Natural killer cell treated with Interleukin-12 subunit alpha and Interleukin-12 subunit beta and Interleukin-15 and Interleukin-18, amount 100 ng/mL, for 72 hours (primary cell): Measurements from ENCODE around the gene TNFSF10. TPM values are rescaled to one million over a fixed set of nuclear protein-coding genes. Genes with fewer than 3 reads are reported as not detected.
"Not testable (repeated sequence)": the region's sequence is repeated elsewhere in the genome, so short reads cannot be mapped to it uniquely, and the experiment has no call there.

Experiments used
- ATAC-seq, 2 donors: fragments of 150-1000 bp; cut with Tn5 transposase in 1 of 2; sonication (Bioruptor Pico), chemical (Tn5 transposase) in 1 of 2; 2 replicates each; pipeline ENCODE4 v1.10.0; 2021
- DNase-seq: peaks from one replicate; pipeline ENCODE4 v3.0.0; 2022; ENCODE audit warnings: low spot score
- H3K27ac Mint-ChIP-seq, 2 donors: 1 replicate in 1 of 2; 2 replicates in 1 of 2; pipeline ENCODE4 v1.8.0; 2022; ENCODE audit warnings: mixed read lengths in 2 of 2, mild to moderate bottlenecking in 1 of 2, moderate library complexity in 1 of 2
- H3K27me3 Mint-ChIP-seq, 2 donors: 1 replicate in 1 of 2; 2 replicates in 1 of 2; pipeline ENCODE4 v1.8.0; 2022; ENCODE audit warnings: mixed read lengths in 2 of 2
- H3K36me3 Mint-ChIP-seq: one replicate; pipeline ENCODE4 v1.8.0; 2022; ENCODE audit warnings: mixed read lengths
- H3K4me1 Mint-ChIP-seq, 2 donors: 1 replicate in 1 of 2; 2 replicates in 1 of 2; pipeline ENCODE4 v1.8.0; 2022; ENCODE audit warnings: low read depth in 2 of 2, mixed read lengths in 2 of 2, mild to moderate bottlenecking in 1 of 2
- H3K4me3 Mint-ChIP-seq: one replicate; pipeline ENCODE4 v1.8.0; 2022; ENCODE audit warnings: mixed read lengths
- H3K9me3 Mint-ChIP-seq: 2 replicates; pipeline ENCODE4 v1.8.0; 2022; ENCODE audit warnings: mixed read lengths
- total RNA-seq, 2 donors: library from RNA; stranded (reverse); gene quantifications; one replicate each; pipeline ENCODE4 v1.2.3, GENCODE V29; 2022

TNFSF10 gene
- total RNA-seq, 2 donors from 2014 or later: 111 to 321 TPM

DNA sequence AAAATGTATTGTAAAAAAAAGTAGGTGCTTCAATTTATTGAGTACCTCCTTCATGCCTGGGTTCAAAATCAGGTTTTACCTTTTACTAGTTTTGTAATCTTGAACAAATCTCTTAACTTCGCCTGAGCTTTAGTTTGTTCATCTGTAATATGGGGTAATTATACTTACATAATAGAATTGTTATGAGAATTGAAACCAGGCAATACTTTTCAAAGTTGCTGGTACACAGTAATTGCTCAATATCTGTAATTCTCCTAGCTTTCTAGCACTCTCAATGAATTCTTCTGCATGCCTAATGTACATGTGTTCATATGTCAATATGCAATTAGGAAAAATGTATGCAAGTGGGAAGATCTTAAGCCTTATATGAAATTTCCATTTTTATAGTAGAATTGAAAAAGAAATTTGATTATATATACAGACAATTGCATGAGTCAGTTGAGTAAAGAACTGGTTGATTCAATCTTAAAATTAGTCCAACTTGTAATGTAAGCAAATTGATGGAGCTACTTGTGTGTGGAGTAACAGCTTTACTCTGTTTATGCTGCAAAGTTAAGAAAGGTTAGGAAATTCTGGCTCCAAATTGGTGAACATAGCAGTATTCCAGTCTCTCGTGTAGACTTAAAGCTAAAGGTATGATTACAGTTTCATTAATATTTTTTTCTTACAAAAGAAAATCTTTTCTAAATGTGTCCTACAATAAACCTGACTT lies 4.1 kb downstream of the TNFSF10 start:
- DNase-seq: no peak
- peak overlapping the region; percentile 90 to 92 for H3K27ac Mint-ChIP-seq
- H3K36me3 Mint-ChIP-seq: peaks cover 58% of the 10 kb centered on the region
- peak overlapping the region; percentile 92 for H3K4me3 Mint-ChIP-seq
- ATAC-seq: no peak
- peaks cover 4% of the 10 kb centered on the region for H3K9me3 Mint-ChIP-seq
- H3K4me1 Mint-ChIP-seq: peaks cover 67 to 85% of the 10 kb centered on the region in 2 donors
- H3K27me3 Mint-ChIP-seq: no peaks in the 10 kb centered on the region

DNA sequence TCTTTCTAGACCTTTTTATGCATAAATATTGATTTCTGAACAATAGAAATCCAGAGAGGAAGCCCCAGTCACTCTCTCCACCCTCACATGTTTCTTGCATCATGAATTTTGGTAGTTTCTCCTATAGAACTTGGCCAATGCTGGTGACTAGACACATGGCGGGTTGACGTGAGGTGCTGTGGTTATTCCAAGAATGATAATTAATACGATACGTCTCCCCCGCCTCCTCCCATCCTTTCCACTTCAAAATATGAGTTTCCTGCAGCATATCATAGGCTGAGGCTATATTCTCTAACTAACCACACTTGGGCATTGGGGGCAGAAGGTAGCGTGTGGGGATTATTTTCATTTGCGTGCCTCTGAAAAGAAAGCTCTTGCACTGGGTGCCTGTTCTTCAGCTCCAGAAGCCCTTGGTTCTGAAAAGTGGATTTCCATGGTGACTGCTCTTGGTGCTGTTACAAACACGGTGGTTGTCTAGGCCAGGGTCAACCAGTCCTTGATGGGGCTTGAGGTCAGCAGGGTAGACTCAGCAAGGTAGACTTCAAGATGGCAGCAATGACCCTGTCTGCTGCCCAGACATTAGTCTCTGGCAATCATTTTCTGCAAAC lies 5.3 kb downstream of the TNFSF10 start:
- ATAC-seq (peak; percentile 64 to 71), DNase-seq (no peak)
- peak overlapping the region; percentile 90 to 95 for H3K27ac Mint-ChIP-seq
- no peaks in the 10 kb centered on the region for H3K27me3 Mint-ChIP-seq
- H3K9me3 Mint-ChIP-seq: peaks cover 4% of the 10 kb centered on the region
- peak overlapping the region; percentile 92 for H3K4me3 Mint-ChIP-seq
- H3K4me1 Mint-ChIP-seq: peaks cover 70 to 87% of the 10 kb centered on the region in 2 donors
- peaks cover 68% of the 10 kb centered on the region for H3K36me3 Mint-ChIP-seq

DNA sequence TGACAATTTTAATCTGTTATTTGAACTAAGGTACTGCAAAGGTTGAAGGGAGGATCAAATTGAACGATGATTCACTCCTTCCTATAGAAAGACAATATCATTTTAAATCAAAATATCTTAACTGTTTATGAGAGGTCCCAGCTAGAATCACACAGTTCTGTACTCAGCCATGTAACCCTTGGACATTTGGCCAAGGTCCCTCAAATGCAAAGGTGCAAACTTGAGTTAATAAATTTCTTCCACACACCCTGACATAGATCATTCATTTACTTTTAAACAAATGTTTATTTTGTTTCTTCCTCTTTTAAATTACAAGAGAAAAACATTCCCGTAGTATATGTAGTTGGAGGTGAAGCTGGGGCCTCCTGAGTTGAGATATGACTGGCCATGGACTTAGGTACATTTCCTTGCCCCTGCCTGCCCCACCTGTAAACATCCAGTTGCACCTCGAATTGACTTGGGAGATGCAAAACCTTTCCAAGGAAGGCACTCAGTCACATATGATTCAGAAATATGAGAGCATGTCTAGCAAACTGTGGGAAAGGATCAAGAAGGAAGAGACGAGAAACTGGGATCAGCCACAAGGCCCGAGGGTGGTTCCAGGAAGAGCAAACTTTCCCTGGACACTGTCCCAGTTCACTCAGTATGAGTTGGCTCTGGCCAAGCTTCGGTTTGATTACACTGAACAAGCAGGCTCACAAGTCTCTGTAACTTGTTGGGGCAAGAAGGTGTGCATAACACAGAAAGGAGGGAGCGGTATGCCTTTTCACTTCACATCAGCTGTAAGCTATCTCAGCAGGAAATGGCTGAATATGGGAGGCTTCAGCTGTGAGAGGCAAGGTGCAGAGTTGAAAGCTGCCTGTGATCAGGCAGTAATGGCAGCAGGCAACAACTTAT lies 6.7 kb downstream of the TNFSF10 start:
- DNase-seq: no peak
- peak in 1 of 2 donors; percentile 21 for ATAC-seq

GRCh38 chr3:172515130-172515918 lies 7.9 kb downstream of the TNFSF10 start:
- no peak for ATAC-seq
- Mint-ChIP-seq H3K27ac (peak overlapping the region; percentile 90 to 95), H3K4me3 (peak overlapping the region; percentile 92), H3K4me1 (peaks cover 83 to 99% of the 10 kb centered on the region in 2 donors), H3K9me3 (peaks cover 4% of the 10 kb centered on the region), H3K27me3 (no peaks in the 10 kb centered on the region), H3K36me3 (peaks cover 71% of the 10 kb centered on the region)
- DNase-seq: no peak

More for the DNA sequence above, 6.7 kb downstream of the TNFSF10 start:
- H3K27me3 Mint-ChIP-seq: no peaks in the 10 kb centered on the region
- H3K4me1 Mint-ChIP-seq: peaks cover 82 to 99% of the 10 kb centered on the region in 2 donors
- peaks cover 4% of the 10 kb centered on the region for H3K9me3 Mint-ChIP-seq
- peaks cover 70% of the 10 kb centered on the region for H3K36me3 Mint-ChIP-seq
- H3K4me3 Mint-ChIP-seq: peak overlapping the region; percentile 92
- H3K27ac Mint-ChIP-seq: peak overlapping the region; percentile 90 to 95

GRCh38 chr3:172514678-172515077 lies 8.6 kb downstream of the TNFSF10 start:
- peak overlapping the region; percentile 92 for H3K4me3 Mint-ChIP-seq
- no peaks in the 10 kb centered on the region for H3K27me3 Mint-ChIP-seq
- no peak for DNase-seq
- H3K9me3 Mint-ChIP-seq: peaks cover 4% of the 10 kb centered on the region
- H3K36me3 Mint-ChIP-seq: peaks cover 72% of the 10 kb centered on the region
- H3K27ac Mint-ChIP-seq: peak overlapping the region; percentile 90 to 95
- H3K4me1 Mint-ChIP-seq: peaks cover 83 to 98% of the 10 kb centered on the region in 2 donors
- ATAC-seq: no peak

DNA sequence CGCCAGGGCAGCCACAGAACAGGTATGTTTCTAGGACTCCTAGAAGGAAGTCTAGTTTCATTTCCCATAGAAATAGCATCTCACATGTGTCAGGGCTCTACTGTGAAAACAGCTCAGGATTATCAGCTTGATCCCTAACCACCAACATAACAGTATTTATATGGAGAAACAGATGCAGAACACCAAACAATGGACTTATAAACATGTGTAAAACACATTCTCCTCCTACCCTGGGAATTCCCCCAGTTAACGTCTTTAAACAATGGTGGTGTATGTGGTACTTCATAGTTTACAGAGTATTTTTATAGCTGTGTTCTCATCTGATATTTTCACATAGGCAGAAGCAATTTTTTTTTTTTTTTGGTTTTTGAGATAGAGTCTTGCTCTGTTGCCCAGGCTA lies 9.7 kb downstream of the TNFSF10 start:
- Mint-ChIP-seq H3K27ac (peak overlapping the region; percentile 90 to 95), H3K27me3 (no peaks in the 10 kb centered on the region), H3K36me3 (peaks cover 75% of the 10 kb centered on the region), H3K4me1 (peaks cover 83 to 94% of the 10 kb centered on the region in 2 donors), H3K4me3 (peak overlapping the region; percentile 92), H3K9me3 (peaks cover 4% of the 10 kb centered on the region)
- DNase-seq (no peak), ATAC-seq (peak in 1 of 2 donors; percentile 31)

DNA sequence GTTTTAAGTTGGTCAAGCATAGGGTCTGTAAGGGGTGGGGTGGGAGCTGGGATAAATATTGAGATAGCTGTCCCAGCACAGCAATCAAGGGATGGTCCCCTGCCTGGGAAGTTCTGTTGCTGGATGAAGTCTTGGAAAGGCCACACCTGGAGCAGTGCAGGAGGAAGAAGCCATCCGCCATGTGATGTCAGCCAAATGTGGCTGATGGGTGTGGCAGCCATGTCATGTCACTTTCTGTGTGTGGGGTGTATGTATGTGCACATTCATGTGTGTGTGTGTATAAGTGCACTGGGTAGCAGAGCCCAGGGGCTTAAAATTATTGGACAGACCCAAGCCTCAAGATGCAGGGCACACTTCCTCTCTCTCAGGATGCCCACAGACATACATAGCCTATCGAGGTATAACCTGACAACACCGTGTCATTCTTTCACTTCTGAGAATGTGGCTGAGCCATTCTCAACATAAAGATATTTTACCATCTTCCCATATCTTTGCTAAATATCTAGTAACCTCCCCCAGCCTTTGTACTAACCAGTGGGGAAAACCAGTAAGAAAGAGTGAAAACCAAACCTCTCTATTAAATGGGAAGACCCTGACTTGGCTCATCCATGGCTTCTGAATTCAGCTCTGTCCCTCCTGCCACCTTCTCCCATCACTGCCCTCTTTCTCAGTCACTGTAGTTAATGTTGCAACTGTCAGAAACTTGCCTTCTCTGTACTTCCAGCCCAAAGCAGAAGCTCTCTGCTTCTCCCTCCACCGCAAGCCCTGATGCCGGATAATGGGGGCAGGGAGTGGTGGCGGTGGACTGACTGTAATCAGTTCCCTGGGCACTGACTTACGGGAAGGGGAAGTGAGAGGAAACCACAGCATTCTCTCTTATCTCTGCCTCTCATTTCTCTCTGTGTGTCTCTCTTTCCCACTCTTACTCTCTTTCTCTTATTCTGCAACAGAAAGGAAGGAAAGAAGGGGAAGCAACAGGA lies 11.2 kb downstream of the TNFSF10 start:
- H3K27ac Mint-ChIP-seq: peak overlapping the region; percentile 90 to 95

DNA sequence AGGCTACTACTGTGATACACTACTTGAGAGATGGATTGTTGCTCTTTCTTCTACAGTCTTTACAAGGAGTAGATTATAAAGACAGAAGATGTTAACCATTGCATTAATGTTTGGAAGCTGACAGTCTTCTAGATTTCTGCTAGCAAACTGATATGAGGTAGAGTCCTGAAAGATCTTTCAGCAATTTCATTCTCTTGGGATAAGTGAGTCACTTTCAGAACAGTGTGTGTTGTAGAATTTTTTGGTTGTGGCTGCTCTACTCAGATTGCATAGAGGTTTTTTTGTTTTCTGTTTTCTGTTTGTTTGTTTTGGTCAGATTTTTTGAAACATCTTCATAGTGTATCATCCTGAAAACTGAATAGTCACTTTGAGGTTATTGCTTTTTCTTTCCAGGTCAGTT lies 17.1 kb downstream of the TNFSF10 start:
- Mint-ChIP-seq H3K27ac (peak overlapping the region; percentile 44 to 82), H3K4me3 (no peak overlapping the region), H3K4me1 (peaks cover 36 to 37% of the 10 kb centered on the region in 2 donors), H3K9me3 (no peaks in the 10 kb centered on the region), H3K36me3 (peaks cover 56% of the 10 kb centered on the region), H3K27me3 (no peaks in the 10 kb centered on the region)
- ATAC-seq (no peak), DNase-seq (no peak)

More for the DNA sequence above, 11.2 kb downstream of the TNFSF10 start:
- Mint-ChIP-seq H3K9me3 (peaks cover 4% of the 10 kb centered on the region), H3K4me1 (peaks cover 79 to 89% of the 10 kb centered on the region in 2 donors), H3K36me3 (peaks cover 78% of the 10 kb centered on the region), H3K4me3 (peak overlapping the region; percentile 80), H3K27me3 (no peaks in the 10 kb centered on the region)
- peak; percentile 91 for DNase-seq
- peak; percentile 90 to 91 for ATAC-seq

- ATAC-seq (no peak), DNase-seq (no peak)
- Mint-ChIP-seq H3K27me3 (no peaks in the 10 kb centered on the region), H3K36me3 (peaks cover 18% of the 10 kb centered on the region), H3K27ac (no peak overlapping the region), H3K4me1 (peaks cover 8 to 13% of the 10 kb centered on the region in 2 donors), H3K9me3 (no peaks in the 10 kb centered on the region), H3K4me3 (no peak overlapping the region)
Measured at GRCh38 chr3:172501540-172501939, 21.7 kb downstream of the TNFSF10 start.

DNA sequence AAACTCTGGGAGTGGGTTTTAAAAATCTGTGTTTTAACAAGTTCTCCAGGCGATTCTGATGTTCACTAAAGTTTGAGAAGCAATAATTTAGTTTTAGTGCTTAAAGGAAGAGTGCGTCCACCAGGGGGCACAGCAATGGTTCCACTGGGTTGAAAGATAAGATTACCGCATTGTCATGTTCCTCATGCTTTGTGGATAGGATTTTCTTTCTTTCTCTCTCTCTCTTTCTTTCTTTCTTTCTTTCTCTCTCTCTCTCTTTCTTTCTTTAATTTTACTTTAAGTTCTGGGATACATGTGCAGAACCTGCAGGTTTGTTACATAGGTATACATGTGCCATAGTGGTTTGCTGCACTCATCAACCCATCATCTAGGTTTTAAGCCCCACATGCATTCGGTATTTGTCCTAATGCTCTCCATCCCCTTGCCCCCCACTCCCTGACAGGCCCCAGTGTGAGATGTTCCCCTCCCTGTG lies 33.0 kb downstream of the TNFSF10 start:
- not testable (repeated sequence) for H3K9me3 Mint-ChIP-seq, H3K36me3 Mint-ChIP-seq, H3K27me3 Mint-ChIP-seq
- peak overlapping the region; percentile 77 to 90 for H3K27ac Mint-ChIP-seq
- ATAC-seq: peak; percentile 67 to 71
- DNase-seq: peak; percentile 83
- peak overlapping the region; percentile 53 for H3K4me3 Mint-ChIP-seq
- H3K4me1 Mint-ChIP-seq: peaks cover 19 to 24% of the 10 kb centered on the region in 2 donors

DNA sequence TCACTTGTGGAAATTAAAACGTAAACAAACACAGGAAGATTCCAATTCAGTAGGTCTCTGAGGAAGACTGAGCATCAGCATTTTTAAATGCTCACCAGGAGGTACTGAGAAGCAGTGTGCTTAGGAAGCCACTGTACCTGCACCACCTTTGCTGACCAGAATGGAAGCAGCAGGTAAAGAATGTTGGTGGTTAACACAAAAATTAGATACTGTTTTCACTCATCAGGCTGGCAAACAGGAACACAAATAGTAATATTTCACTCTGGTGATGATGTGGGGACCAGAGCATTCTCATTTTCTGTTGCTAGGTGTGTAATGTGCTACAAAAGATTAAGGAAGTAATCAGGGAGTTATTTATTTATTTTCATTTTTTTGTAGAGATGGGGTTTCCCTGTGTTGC lies 45.1 kb downstream of the TNFSF10 start:
- H3K4me1 Mint-ChIP-seq: peaks cover 18 to 19% of the 10 kb centered on the region in 2 donors
- no peaks in the 10 kb centered on the region for H3K9me3 Mint-ChIP-seq
- no peaks in the 10 kb centered on the region for H3K36me3 Mint-ChIP-seq
- H3K4me3 Mint-ChIP-seq: no peak overlapping the region
- peak overlapping the region; percentile 77 to 91 for H3K27ac Mint-ChIP-seq
- H3K27me3 Mint-ChIP-seq: peaks cover 0 to 9% of the 10 kb centered on the region in 2 donors
- ATAC-seq: peak in 1 of 2 donors; percentile 44
- DNase-seq: no peak

GRCh38 chr3:172476347-172476746 lies 46.9 kb downstream of the TNFSF10 start:
- ATAC-seq (no peak), DNase-seq (no peak)
- H3K27me3 Mint-ChIP-seq: peaks cover under 1 to 6% of the 10 kb centered on the region in 2 donors
- H3K4me3 Mint-ChIP-seq: peak overlapping the region; percentile 94
- no peaks in the 10 kb centered on the region for H3K9me3 Mint-ChIP-seq
- H3K36me3 Mint-ChIP-seq: peaks cover 6% of the 10 kb centered on the region
- H3K4me1 Mint-ChIP-seq: peaks cover 18 to 19% of the 10 kb centered on the region in 2 donors
- H3K27ac Mint-ChIP-seq: peak overlapping the region; percentile 77 to 91
